ENCODE measurements around the gene MCUB.

GRCh38 chr4:109708435-109708834 is 148.4 kb downstream of the MCUB start:
- TF ChIP-seq CTCF (conservative IDR thresholded peaks at IDR 0.05; ENCODE audit: low read length) (no peak), EZH2phosphoT487 (IDR thresholded peaks at IDR 0.05; ENCODE audit: borderline replicate concordance) (no peak)

All from Loucy (cell line).